NCI-H1105 (cell line): ENCODE data around the gene FURIN.
"Not testable (repeated sequence)": the region's sequence is repeated elsewhere in the genome, so short reads cannot be mapped to it uniquely, and the experiment has no call there.

Source experiments
- DNase-seq: peaks from one replicate; lab custom pipeline; 2025; lab: John Stamatoyannopoulos, UW

Gene FURIN

DNA sequence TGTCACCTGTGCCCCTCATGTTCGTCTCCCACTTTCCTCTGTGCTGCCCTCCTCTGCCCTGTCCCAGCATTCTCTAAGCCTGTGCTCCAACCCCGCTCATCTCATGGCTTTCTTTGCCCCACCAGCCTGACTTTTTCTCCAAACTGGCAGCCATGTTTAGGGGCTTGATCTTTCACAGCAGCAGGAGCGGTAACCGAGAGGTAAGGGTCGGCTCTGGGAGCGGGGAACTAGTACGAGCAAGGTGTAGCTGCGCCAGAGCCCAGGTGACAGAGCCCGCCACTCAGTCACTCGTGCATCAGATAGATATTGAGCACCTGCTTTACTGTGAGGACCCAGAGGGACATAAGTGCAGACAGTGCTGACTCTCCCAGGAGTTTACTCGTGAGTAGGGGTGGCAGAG lies 48.1 kb downstream of the FURIN start:
- DNase-seq, result no peak

DNA sequence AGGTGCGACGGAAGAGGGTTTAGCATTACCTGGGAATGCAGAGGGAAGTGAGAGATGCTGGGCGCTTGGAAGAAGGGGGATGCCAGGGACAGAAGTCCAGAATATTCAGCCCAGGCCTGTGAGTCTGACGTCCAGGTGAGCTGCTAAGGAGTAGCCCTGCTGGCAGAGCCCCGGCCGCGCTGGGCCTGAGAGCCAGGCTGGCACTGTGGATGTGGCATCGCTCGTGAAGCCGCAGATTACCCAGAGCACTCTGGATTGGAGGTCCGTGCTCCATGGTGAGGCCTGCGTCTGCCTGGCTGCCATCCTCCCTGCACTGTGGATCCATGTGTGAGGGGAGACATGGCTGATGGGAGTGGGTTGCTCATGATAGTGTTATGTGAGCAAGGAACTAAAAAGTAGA lies 49.2 kb downstream of the FURIN start:
- DNase-seq, result no peak

DNA sequence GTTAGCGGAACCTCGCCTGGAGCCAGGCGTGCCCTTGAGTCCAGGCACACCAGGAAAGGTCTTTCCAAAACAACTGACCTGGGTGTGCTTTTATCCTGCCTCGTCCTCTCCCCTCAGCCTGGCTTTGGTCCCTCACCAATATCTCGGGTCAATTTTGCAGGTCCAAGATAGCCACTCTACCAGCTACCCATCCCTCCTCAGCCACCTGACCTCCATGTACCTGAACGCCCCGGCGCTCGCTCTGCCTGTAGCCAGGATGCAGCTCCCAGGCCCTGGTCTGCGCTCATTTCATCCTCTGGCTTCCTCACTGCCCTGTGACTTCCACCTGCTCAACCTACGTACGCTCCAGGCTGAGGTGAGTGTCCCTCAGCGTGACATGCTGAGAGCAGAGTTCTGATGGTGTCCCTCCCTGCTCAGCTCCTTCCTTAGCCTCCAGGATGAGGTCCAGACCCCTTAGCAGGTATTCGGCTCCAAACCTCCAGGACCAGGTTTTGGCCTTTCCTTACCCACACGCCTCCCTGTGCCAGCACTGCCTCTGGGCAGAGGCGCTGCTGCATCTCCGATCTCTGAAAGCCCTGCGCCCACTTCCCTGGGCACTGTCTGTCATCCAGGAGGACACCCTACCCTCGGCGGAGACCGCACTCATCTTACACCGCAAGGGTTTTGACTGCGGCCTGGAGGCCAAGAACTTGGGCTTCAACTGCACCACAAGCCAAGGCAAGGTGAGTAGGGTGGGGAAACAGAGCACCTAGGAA lies 49.8 kb downstream of the FURIN start:
- DNase-seq, result no peak

DNA sequence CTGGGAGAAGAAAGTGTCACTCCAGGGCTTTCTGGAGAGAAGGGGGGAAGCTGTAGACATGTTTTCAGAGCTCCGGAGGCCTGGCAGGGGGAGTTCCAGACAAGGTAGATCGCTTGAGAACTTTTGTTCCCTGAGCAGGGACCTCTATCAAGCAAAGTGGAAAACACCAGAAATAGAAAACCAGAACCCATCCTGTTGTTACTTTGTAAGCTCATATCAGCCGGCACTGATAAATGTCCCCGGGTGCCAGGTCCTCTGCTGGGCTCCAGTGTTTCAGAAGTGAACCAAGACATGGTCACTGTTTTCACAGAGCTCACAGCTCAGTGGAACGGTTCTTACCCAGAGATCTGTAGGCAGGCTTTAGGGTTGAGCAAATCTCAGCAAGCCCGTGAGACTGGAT lies 50.4 kb downstream of the FURIN start:
- DNase-seq, result no peak

DNA sequence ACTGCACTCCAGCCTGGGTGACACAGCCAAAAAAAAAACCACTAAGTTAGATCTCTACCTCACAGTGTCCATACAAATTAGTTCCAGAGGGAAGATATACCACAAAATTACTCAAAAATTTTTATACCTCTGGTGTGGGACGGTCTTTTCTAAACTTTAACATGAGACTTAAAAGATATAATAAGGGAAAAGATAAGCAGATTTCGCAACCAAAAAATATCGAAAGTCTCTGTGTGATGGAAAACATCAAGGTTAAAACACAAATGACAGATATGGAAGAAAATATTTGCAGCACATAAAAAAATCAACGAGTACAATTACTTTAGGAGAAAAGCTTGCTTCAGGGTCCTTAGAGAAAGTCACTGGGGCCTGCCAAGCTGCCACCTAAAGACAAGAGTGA lies 53.5 kb downstream of the FURIN start:
- no peak for DNase-seq

DNA sequence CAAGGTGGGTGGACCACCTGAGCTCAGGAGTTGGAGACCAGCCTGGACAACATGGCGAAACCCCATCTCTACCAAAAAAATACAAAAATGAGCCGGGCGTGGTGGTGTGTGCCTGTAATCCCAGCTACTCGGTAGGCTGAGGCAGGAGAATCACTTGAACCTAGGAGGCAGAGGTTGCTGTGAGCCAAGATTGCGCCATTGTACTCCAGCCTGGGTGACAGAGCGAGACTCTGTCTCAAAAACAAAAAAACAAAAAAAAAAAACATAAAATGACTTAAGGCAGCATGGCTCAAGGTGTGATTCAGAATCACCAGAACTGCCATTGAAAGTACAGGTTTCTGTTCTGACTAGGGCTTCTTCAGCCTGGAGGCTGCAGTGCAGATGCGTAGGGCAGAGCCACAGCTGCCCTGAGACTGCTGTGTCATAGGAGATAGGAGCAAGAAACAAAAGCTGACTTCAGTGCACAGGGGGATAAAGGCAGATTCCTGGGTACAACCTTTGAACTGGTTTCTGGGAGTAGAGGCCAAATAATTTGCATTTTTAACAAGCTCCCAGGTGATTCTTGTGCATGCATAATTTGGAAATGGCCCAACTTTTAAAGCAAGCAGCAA lies 54.4 kb downstream of the FURIN start:
- DNase-seq, result not testable (repeated sequence)

DNA sequence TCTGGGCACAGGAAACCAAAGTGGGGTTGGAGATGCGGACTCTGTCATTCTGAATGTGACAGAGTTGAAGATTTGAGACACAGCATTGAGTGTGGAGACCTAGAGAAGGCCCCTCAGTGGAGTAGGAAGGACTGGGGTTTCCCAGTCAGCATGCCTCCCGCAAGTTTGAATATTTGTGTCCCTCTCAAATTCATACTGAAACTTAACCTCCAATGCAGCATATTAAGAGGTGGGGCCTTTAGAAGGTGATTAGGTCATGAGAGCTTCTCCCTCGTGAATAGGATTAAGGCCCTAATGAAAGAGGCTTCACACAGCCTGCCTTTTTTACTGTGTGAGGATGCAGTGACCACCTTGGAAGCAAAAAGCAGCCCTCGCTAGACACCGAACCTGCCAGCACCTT lies 56.0 kb downstream of the FURIN start:
- no peak for DNase-seq

DNA sequence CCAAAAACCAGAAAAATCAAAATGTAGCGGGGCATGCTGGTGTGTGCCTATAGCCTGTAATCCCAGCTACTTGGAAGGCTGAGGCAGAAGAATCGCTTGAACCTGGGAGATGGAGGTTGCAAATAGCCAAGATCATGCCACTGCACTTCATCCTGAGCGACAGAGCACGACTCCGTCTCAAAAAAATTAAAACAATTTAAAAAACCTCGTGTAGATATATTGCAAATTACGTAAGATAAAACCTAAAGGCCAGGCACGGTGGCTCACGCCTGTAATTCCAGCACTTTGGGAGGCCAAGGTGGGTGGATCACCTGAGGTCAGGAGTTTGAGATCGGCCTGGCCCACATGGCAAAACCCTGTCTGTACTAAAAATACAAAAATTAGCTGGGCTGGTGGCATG lies 58.4 kb downstream of the FURIN start:
- not testable (repeated sequence) for DNase-seq

DNA sequence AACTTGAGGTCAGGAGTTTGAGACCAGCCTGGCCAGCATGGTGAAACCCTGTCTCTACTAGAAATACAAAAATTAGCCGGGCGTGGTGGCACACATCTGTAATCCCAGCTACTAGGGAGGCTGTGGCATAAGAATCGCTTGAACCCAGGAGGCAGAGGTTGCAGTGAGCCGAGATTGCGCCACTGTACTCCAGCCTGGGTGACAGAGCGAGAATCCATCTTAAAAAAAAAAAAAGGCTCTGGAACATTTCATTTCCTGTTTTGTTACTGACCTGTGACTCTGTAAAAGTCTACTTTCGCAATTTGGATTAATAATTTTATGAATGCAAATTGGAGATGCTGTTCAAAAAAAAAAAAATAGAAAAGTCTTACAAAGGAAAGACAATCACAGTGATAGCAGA lies 59.7 kb downstream of the FURIN start:
- DNase-seq, result not testable (repeated sequence)

DNA sequence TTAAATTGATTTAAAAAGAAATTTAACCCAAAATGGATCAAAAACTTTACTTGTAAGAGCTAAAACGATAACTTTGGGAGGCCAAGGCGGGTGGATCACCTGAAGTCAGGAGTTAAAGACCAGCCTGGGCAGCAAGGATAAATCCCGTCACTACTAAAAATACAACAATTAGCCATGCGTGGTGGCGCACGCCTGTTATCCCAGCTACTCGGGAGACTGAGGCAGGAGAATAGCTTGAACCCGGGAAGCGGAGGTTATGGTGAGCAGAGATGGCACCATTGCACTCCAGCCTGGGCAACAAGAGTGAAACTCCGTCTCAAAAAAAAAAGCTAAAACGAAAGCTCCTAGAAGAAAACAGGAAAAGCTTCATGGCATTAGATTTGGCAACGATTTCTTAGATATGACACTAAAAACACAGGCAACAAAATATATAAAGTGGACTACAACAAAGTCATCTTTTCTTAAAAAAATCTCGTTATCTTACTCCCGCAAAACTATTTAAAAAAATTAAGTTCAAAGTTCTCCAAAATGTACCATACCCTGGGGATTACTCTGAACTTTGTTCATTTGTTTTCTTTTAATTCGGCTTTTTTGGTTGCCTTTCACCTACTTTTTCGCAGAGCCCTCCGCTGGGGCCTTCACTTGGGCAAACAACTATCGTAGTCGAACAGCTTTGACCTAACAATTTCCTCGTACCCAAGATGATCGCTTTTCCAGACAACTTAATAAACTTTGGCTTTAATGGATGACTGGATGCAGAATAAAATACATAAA lies 61.0 kb downstream of the FURIN start:
- DNase-seq, result no peak

DNA sequence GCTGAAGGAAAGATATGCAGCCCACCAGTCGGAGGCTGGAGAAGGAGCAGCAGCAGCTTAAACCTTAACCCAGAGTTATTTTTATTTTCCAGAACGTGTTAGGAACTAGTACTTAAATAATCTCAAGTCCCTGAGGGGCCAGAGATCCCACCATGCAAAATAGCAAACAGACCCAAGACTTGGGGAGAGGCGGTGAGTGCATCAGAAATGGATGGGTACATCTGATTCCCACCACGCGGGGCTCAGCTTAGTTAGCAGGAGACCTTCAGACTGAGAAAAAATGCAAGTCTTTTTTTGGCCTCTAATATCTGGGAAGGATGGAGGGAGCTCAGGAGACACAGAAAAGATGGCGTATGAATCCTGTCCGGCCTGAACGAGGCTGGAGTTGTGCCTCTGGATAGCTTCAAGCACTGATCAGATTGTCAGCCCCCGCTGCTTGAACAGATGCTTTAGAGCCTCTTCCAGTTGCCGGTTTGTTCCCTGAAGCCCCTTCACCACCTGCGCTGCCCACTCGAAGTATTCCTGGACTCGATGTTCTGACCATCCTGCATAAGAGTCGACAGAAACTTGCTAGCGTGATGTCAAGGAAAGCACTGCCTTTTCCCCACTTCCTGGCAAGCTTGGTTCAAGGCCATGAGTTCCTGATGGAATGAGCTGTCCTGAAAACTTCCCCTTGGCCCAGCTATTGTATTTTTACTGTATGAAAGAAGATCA lies 62.6 kb downstream of the FURIN start:
- DNase-seq, result no peak

DNA sequence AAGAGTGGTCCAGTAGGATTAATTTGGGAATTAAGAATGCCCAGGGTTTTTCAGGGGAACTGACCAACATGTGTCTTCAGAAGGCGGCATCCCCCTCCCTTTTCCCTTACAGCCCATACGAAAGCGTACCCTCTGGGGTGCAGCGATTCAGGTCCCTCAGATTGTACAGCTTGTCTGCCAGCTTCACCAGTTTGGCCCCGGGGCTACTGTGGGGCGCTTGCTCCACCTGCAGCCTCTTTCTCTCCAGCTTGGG lies 63.1 kb downstream of the FURIN start:
- DNase-seq, result no peak

DNA sequence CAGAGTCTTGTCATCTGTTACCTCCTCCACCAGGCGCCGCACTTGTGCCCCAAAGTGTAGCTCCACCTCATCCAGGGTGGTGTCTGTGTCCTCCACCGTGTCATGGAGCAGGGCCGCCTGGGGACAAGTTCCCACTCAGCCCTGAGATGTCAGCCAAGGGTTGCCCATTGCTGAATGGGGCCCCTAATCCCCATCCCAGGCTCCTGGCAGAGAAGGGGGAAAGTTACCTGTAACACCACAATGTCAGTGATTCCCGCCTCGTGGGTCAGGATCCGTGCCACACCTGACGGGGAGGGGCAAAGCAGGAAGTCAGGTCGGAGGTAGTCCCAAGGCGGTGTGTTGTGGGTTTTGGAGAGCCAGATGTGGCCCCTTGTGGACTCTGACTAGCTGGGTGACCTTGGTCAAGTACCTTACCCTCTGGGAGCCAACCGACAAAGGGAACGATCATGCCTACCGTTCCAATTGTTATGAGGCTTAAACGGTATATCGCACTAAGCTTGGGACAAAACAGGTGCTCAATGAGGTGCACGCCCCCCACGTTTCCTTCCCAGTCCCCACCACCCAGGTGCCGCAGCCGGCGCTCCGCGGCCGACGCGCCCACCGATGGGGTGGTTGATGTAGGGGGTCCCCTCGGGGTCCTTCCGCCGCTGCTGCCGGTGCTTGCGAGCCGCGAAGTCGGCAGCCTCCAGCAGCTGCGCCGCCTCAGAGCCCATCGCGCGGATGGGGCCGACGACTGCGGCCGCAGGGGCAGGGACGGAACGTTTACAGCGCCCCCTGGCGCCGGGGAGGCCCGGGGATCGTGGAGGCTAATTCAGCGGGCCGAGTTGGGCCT lies 63.7 kb downstream of the FURIN start, which contains the start of gene HDDC3:
Gene HDDC3 (minus strand): TSS at position 722 of the 832 bp plus-strand sequence. CDS start 9 bp downstream, at position 713.
- peak; percentile 71 for DNase-seq

DNA sequence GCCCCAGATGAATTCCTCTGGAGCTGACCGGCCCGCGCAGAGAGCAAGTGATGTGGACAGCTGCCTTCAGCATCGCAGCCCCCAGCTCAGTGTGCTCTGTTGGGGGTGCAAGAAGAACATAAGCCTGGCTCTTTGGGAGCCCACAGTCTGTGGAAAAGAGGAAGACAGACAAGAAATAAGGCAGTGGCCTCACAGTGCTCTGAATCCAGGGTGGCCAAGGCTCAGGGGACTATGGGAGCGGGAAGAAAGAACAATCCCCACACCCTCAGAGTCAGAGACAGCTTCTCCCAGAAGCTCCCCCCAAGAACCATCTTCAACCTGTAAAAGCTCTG lies 64.2 kb downstream of the FURIN start:
- no peak for DNase-seq
